ENCODE results near the gene CDKN2B-AS1. TPM values are rescaled to one million over a fixed set of nuclear protein-coding genes. Genes with fewer than 3 reads are reported as not detected.

Gene CDKN2B-AS1
- polyA plus RNA-seq, 1 donor from 2014 or later = not detected

DNA sequence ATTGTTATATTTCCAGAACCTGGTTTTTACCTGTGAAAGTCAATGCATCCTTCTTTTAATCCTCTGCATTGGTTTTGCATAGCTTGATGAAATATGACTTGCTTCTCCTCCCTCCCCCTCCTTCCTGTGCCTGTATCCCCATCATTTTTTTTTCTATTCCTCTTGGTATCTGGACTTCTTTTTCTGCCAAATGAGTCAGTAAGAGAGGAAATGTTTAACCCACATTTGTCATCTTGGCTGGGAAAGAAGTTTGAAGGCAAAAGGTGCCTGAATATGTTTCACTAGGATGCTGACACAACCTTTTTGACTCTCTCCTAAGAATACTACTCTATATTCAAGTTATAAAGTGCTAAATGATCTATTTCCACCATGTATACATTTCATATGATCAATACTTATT is 50.0 kb downstream of the CDKN2B-AS1 start:
- Histone ChIP-seq H3K27ac (ENCODE audit: low read length) (no peak overlapping the region), H3F3A (ENCODE audit: insufficient read depth, low read length, poor library complexity, severe bottlenecking) (no peaks in the 10 kb centered on the region), H3K9ac (ENCODE audit: low read length) (no peak overlapping the region), H3K9me2 (ENCODE audit: insufficient read depth, low read length) (no peaks in the 10 kb centered on the region), H3K4me2 (ENCODE audit: low read length) (no peak overlapping the region), H4K20me1 (ENCODE audit: insufficient read depth) (no peaks in the 10 kb centered on the region), H3K79me2 (replicated peaks; ENCODE audit: insufficient read depth, low read length) (no peaks in the 10 kb centered on the region), H3K27me3 (ENCODE audit: insufficient read depth, low read depth, low read length) (no peaks in the 10 kb centered on the region), H3K36me3 (ENCODE audit: insufficient read depth, low read length) (no peaks in the 10 kb centered on the region), H2AFZ (ENCODE audit: low read depth, low read length) (no peak overlapping the region), H3K9me3 (ENCODE audit: low read length) (no peaks in the 10 kb centered on the region), H3K4me3 (ENCODE audit: low read length) (no peak overlapping the region)
- TF ChIP-seq SMC3 (conservative IDR thresholded peaks at IDR 0.05; ENCODE audit: poor library complexity) (no peak), TAF1 (IDR thresholded peaks at IDR 0.05; ENCODE audit: low read depth) (no peak), POLR2AphosphoS5 (IDR thresholded peaks at IDR 0.05) (no peak), EZH2 (IDR thresholded peaks at IDR 0.05; ENCODE audit: borderline replicate concordance, insufficient read depth, low read length, poor library complexity, severe bottlenecking) (no peak), EP300 (conservative IDR thresholded peaks at IDR 0.05; ENCODE audit: poor library complexity, severe bottlenecking) (no peak), MXI1 (conservative IDR thresholded peaks at IDR 0.05; ENCODE audit: poor library complexity, severe bottlenecking) (no peak), RAD21 (conservative IDR thresholded peaks at IDR 0.05) (no peak)
- TF ChIP-seq, protein P1, sequence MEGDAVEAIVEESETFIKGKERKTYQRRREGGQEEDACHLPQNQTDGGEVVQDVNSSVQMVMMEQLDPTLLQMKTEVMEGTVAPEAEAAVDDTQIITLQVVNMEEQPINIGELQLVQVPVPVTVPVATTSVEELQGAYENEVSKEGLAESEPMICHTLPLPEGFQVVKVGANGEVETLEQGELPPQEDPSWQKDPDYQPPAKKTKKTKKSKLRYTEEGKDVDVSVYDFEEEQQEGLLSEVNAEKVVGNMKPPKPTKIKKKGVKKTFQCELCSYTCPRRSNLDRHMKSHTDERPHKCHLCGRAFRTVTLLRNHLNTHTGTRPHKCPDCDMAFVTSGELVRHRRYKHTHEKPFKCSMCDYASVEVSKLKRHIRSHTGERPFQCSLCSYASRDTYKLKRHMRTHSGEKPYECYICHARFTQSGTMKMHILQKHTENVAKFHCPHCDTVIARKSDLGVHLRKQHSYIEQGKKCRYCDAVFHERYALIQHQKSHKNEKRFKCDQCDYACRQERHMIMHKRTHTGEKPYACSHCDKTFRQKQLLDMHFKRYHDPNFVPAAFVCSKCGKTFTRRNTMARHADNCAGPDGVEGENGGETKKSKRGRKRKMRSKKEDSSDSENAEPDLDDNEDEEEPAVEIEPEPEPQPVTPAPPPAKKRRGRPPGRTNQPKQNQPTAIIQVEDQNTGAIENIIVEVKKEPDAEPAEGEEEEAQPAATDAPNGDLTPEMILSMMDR (IDR thresholded peaks at IDR 0.05; ENCODE audit: poor library complexity, severe bottlenecking) = no peak
- TF ChIP-seq, protein P2, sequence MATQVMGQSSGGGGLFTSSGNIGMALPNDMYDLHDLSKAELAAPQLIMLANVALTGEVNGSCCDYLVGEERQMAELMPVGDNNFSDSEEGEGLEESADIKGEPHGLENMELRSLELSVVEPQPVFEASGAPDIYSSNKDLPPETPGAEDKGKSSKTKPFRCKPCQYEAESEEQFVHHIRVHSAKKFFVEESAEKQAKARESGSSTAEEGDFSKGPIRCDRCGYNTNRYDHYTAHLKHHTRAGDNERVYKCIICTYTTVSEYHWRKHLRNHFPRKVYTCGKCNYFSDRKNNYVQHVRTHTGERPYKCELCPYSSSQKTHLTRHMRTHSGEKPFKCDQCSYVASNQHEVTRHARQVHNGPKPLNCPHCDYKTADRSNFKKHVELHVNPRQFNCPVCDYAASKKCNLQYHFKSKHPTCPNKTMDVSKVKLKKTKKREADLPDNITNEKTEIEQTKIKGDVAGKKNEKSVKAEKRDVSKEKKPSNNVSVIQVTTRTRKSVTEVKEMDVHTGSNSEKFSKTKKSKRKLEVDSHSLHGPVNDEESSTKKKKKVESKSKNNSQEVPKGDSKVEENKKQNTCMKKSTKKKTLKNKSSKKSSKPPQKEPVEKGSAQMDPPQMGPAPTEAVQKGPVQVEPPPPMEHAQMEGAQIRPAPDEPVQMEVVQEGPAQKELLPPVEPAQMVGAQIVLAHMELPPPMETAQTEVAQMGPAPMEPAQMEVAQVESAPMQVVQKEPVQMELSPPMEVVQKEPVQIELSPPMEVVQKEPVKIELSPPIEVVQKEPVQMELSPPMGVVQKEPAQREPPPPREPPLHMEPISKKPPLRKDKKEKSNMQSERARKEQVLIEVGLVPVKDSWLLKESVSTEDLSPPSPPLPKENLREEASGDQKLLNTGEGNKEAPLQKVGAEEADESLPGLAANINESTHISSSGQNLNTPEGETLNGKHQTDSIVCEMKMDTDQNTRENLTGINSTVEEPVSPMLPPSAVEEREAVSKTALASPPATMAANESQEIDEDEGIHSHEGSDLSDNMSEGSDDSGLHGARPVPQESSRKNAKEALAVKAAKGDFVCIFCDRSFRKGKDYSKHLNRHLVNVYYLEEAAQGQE (IDR thresholded peaks at IDR 0.05; ENCODE audit: borderline replicate concordance) = no peak

- Histone ChIP-seq H3K4me2 (ENCODE audit: low read length) (no peak overlapping the region), H3K27me3 (ENCODE audit: insufficient read depth, low read depth, low read length) (no peaks in the 10 kb centered on the region), H2AFZ (ENCODE audit: low read depth, low read length) (no peak overlapping the region), H3K36me3 (ENCODE audit: insufficient read depth, low read length) (no peaks in the 10 kb centered on the region), H3K4me3 (ENCODE audit: low read length) (no peak overlapping the region), H3K9me3 (ENCODE audit: low read length) (no peaks in the 10 kb centered on the region), H3K27ac (ENCODE audit: low read length) (no peak overlapping the region), H3F3A (ENCODE audit: insufficient read depth, low read length, poor library complexity, severe bottlenecking) (no peaks in the 10 kb centered on the region), H3K9ac (ENCODE audit: low read length) (no peak overlapping the region), H3K79me2 (replicated peaks; ENCODE audit: insufficient read depth, low read length) (no peaks in the 10 kb centered on the region), H3K9me2 (ENCODE audit: insufficient read depth, low read length) (no peaks in the 10 kb centered on the region), H4K20me1 (ENCODE audit: insufficient read depth) (no peaks in the 10 kb centered on the region)
- no peak for TF ChIP-seq SMC3 (conservative IDR thresholded peaks at IDR 0.05; ENCODE audit: poor library complexity)
- TF ChIP-seq EZH2 (IDR thresholded peaks at IDR 0.05; ENCODE audit: borderline replicate concordance, insufficient read depth, low read length, poor library complexity, severe bottlenecking) = no peak
- TF ChIP-seq RAD21 (conservative IDR thresholded peaks at IDR 0.05) = no peak
- TF ChIP-seq, protein P1 (IDR thresholded peaks at IDR 0.05; ENCODE audit: poor library complexity, severe bottlenecking) = no peak
- no peak for TF ChIP-seq MXI1 (conservative IDR thresholded peaks at IDR 0.05; ENCODE audit: poor library complexity, severe bottlenecking)
- no peak for TF ChIP-seq TAF1 (IDR thresholded peaks at IDR 0.05; ENCODE audit: low read depth)
- TF ChIP-seq EP300 (conservative IDR thresholded peaks at IDR 0.05; ENCODE audit: poor library complexity, severe bottlenecking) = no peak
- TF ChIP-seq, protein P2 (IDR thresholded peaks at IDR 0.05; ENCODE audit: borderline replicate concordance) = no peak
These were observed 50.8 kb downstream of the CDKN2B-AS1 start for GRCh38 chr9:22045423-22045822.

All from neural cell (in vitro differentiated cells).